Measurements from ENCODE around the gene OST4. TPM values are rescaled to one million over a fixed set of nuclear protein-coding genes. Genes with fewer than 3 reads are reported as not detected.

Gene OST4
- total RNA-seq, 1 donor from 2014 or later = 254 TPM

GRCh38 chr2:27099334-27099955 is 28.0 kb upstream of the OST4 start:
- no peak for TF ChIP-seq CTCF (IDR thresholded peaks at IDR 0.05; ENCODE audit: unreplicated experiment)
- Mint-ChIP-seq H3K4me3 (no peak overlapping the region), H3K4me1 (peaks cover 9% of the 10 kb centered on the region), H3K27me3 (ENCODE audit: low read depth) (peaks cover 3% of the 10 kb centered on the region), H3K27ac (no peak overlapping the region), H3K9me3 (no peaks in the 10 kb centered on the region), H3K36me3 (no peaks in the 10 kb centered on the region)
- no peak for DNase-seq (ENCODE audit: low spot score in 2 of 2, unreplicated experiment in 2 of 2)

GRCh38 chr2:27097341-27097740 is 25.9 kb upstream of the OST4 start:
- TF ChIP-seq CTCF (IDR thresholded peaks at IDR 0.05; ENCODE audit: unreplicated experiment) = no peak
- H3K36me3 Mint-ChIP-seq = no peaks in the 10 kb centered on the region
- H3K27me3 Mint-ChIP-seq (ENCODE audit: low read depth) = no peaks in the 10 kb centered on the region
- peaks cover 9% of the 10 kb centered on the region for H3K4me1 Mint-ChIP-seq
- no peak for DNase-seq (ENCODE audit: low spot score in 2 of 2, unreplicated experiment in 2 of 2)
- H3K27ac Mint-ChIP-seq = no peak overlapping the region
- no peak overlapping the region for H3K4me3 Mint-ChIP-seq
- H3K9me3 Mint-ChIP-seq = no peaks in the 10 kb centered on the region

GRCh38 chr2:27096748-27097297 is 25.4 kb upstream of the OST4 start:
- no peak overlapping the region for H3K4me3 Mint-ChIP-seq
- peaks cover 9% of the 10 kb centered on the region for H3K4me1 Mint-ChIP-seq
- no peaks in the 10 kb centered on the region for H3K27me3 Mint-ChIP-seq (ENCODE audit: low read depth)
- TF ChIP-seq CTCF (IDR thresholded peaks at IDR 0.05; ENCODE audit: unreplicated experiment) = no peak
- no peaks in the 10 kb centered on the region for H3K9me3 Mint-ChIP-seq
- no peak for DNase-seq (ENCODE audit: low spot score in 2 of 2, unreplicated experiment in 2 of 2)
- no peak overlapping the region for H3K27ac Mint-ChIP-seq
- H3K36me3 Mint-ChIP-seq = no peaks in the 10 kb centered on the region

GRCh38 chr2:27095745-27096651 is 24.5 kb upstream of the OST4 start:
- no peaks in the 10 kb centered on the region for H3K27me3 Mint-ChIP-seq (ENCODE audit: low read depth)
- H3K27ac Mint-ChIP-seq = peak overlapping the region; percentile 26
- TF ChIP-seq CTCF (IDR thresholded peaks at IDR 0.05; ENCODE audit: unreplicated experiment) = no peak
- no peaks in the 10 kb centered on the region for H3K9me3 Mint-ChIP-seq
- peaks cover 9% of the 10 kb centered on the region for H3K4me1 Mint-ChIP-seq
- peak overlapping the region; percentile 71 for H3K4me3 Mint-ChIP-seq
- H3K36me3 Mint-ChIP-seq = no peaks in the 10 kb centered on the region
- no peak for DNase-seq (ENCODE audit: low spot score in 2 of 2, unreplicated experiment in 2 of 2)

GRCh38 chr2:27095427-27095744 is 23.9 kb upstream of the OST4 start:
- peak overlapping the region; percentile 26 for H3K27ac Mint-ChIP-seq
- H3K9me3 Mint-ChIP-seq = no peaks in the 10 kb centered on the region
- no peaks in the 10 kb centered on the region for H3K27me3 Mint-ChIP-seq (ENCODE audit: low read depth)

More at GRCh38 chr2:27095427-27095744, 23.9 kb upstream of the OST4 start:
- no peaks in the 10 kb centered on the region for H3K36me3 Mint-ChIP-seq
- DNase-seq (ENCODE audit: low spot score in 2 of 2, unreplicated experiment in 2 of 2) = no peak
- H3K4me1 Mint-ChIP-seq = peaks cover 9% of the 10 kb centered on the region
- TF ChIP-seq CTCF (IDR thresholded peaks at IDR 0.05; ENCODE audit: unreplicated experiment) = no peak
- H3K4me3 Mint-ChIP-seq = peak overlapping the region; percentile 71
